Ecto neural progenitor cell (in vitro differentiated cells): Measurements from ENCODE around the gene NPTX1.

ENCODE experiments used
- DNase-seq: peaks from one replicate; pipeline ENCODE4 v3.0.0-alpha.2; 2018; ENCODE audit warnings: low spot score

Gene NPTX1

GRCh38 chr17:80459234-80459633 lies 17.2 kb downstream of the NPTX1 start:
- no peak for DNase-seq

GRCh38 chr17:80458016-80458415 lies 18.4 kb downstream of the NPTX1 start:
- no peak for DNase-seq

GRCh38 chr17:80457236-80457856 lies 19.1 kb downstream of the NPTX1 start:
- DNase-seq = no peak

GRCh38 chr17:80456465-80457235 lies 19.8 kb downstream of the NPTX1 start:
- no peak for DNase-seq

- DNase-seq = no peak
These were observed 20.6 kb downstream of the NPTX1 start for GRCh38 chr17:80455784-80456183.

GRCh38 chr17:80455336-80455710 lies 21.1 kb downstream of the NPTX1 start:
- DNase-seq = no peak

- peak; percentile 99 for DNase-seq
These were observed 21.7 kb downstream of the NPTX1 start for GRCh38 chr17:80454557-80455335.

GRCh38 chr17:80453998-80454556 lies 22.3 kb downstream of the NPTX1 start:
- no peak for DNase-seq

- DNase-seq = no peak
These were observed 23.0 kb downstream of the NPTX1 start for GRCh38 chr17:80453126-80453997.

GRCh38 chr17:80452173-80452915 lies 24.1 kb downstream of the NPTX1 start:
- DNase-seq = no peak

GRCh38 chr17:80451104-80451775 lies 25.2 kb downstream of the NPTX1 start:
- DNase-seq = no peak

- no peak for DNase-seq
These were observed 26.4 kb downstream of the NPTX1 start for GRCh38 chr17:80449930-80450576.

GRCh38 chr17:80449194-80449929 lies 27.0 kb downstream of the NPTX1 start:
- DNase-seq = no peak

GRCh38 chr17:80447790-80448189 lies 28.6 kb downstream of the NPTX1 start:
- DNase-seq = no peak

GRCh38 chr17:80446645-80447405 lies 29.6 kb downstream of the NPTX1 start:
- no peak for DNase-seq

GRCh38 chr17:80445726-80446110 lies 30.7 kb downstream of the NPTX1 start:
- DNase-seq = no peak

- no peak for DNase-seq
These were observed 31.2 kb downstream of the NPTX1 start for GRCh38 chr17:80445007-80445725.

GRCh38 chr17:80444644-80444979 lies 31.8 kb downstream of the NPTX1 start:
- no peak for DNase-seq
